Activated effector memory CD4-positive, alpha-beta T cell treated with anti-CD3 and anti-CD28 coated beads, Interleukin-2, amount 50 U/mL, for 16 hours (primary cell): ENCODE results near the gene ACAD9.

Experiments
- DNase-seq: peaks from one replicate; pipeline ENCODE4 v3.0.0-alpha.2; 2020

The ACAD9 gene

DNA sequence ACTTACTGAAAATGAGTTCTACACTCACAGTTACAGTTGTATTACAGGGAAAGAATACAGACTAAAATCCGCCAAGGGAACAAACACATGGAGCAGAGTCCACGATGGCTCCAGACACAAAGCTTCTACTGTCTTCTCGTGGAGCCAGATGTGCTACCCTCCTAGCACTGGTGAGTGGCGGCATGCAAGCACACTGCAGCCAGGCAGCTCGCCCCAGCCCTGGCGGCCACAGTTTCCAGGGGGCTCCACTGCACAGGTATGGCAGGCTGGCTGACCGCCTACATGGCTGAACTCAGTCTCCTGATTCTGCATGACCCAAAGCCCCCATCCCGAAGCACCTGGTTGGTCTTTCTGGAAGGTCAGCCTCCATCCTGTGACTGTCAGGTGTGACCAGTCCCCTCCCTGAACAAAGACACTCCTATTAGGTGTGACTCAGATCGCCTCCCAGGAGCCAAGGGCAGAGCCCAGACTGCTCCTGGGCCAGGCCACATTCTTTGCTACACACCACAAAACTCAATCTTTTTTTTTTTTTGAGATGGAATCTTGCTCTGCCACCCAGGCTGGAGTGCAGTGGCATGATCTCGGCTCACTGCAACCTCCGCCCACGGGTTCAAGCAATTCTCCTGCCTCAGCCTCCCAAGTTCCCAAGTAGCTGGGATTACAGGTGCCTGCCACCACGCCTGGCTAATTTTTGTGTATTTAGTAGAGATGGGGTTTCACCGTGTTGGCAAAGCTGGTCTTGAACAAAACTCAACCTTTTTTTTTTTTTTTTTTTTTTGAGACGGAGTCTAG lies 62.9 kb downstream of the ACAD9 start:
- no peak for DNase-seq

GRCh38 chr3:128945041-128945877 lies 65.8 kb downstream of the ACAD9 start:
- no peak for DNase-seq

GRCh38 chr3:128945878-128946175 lies 66.4 kb downstream of the ACAD9 start:
- DNase-seq = no peak

DNA sequence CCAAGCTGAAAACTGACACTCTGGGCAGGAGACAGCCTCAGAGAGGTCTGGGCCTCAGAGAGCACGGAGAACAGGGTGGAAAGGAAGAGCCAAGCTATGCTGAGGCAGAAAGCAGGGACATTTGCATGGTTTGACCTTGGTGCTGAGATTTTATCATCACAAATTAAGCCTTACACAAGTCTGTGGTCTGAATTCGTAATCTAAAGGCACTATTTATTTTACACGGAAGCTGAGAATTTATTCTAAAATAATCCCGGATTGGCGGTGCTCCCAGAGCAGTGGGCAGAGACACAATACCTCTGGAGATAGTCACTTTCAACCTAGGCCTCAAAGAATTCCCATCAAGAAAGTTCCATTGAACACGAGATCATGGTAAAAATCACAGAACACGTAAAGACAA lies 67.0 kb downstream of the ACAD9 start:
- DNase-seq = no peak

DNA sequence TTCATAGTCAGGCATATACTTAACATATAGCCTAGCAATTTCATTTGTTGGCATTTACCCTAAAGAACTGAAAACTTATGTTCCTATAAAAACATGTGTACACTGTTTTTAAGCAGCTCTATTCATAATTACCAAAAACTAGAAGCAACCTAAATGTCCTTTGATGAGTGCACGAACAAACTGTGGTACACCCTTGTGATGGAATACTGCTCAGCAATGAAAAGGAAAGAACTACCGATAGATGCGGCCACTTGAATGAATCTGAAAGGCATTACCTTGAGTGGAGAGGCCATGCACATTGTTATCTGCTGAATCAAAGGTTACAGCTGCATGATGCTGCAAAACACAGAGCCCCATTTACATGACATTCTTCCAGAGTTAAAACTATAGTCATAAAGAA lies 69.7 kb downstream of the ACAD9 start:
- DNase-seq = no peak

GRCh38 chr3:128950223-128950938 lies 71.0 kb downstream of the ACAD9 start:
- no peak for DNase-seq

DNA sequence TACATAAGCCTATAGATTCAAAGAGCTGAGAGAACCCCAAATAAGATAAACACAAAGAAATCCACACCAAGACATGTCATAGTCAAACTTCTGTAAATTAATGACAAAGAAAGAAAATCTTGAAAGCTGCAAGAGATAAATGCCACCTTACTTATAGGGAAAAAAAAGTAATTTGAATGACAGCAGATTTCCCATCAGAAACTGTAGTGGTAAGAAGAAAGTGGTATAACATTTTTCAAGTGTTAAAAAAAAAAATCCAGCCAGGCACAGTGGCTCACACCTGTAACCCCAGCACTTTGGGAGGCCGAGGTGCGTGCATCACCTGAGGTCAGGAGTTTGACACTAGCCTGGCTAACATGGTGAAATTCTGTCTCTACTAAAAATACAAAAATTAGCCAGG lies 77.0 kb downstream of the ACAD9 start:
- no peak for DNase-seq
